K562 (cell line): ENCODE measurements around the gene POLR3E. TPM values are rescaled to one million over a fixed set of nuclear protein-coding genes. Genes with fewer than 3 reads are reported as not detected.

Source experiments
- ATAC-seq: fragments of 200-7000 bp; cut with Tn5 transposase; 3 replicates; pipeline ENCODE4 v1.9.1; 2020; ENCODE audit warnings: moderate library complexity
- BruUV-seq: library from RNA; stranded (reverse); fragments of 400-500 nt; replicated peaks from 2 replicates; lab custom pipeline; 2021; lab: Mats Ljungman, UMichigan
- CTCF ChIA-PET: fragments of 300-600 bp; formaldehyde crosslinking; extraction: SDS; loops from one replicate; lab custom pipeline; 2021; ENCODE audit warnings: low intra/inter-chr PET ratio; lab: Yijun Ruan, JAX
- POLR2A ChIA-PET: fragments of 300-600, 350-650 bp; sonication (Branson Sonifier 250); formaldehyde crosslinking; extraction: SDS; loops from one replicate; lab custom pipeline; 2021; ENCODE audit warnings: antibody characterized with exemption, inconsistent platforms; lab: Yijun Ruan, JAX
- DNase-seq, 4 experiments: peaks; one replicate each; pipeline versions ENCODE4 v3.0.0 to v3.0.0-alpha.2; 2011 to 2018; ENCODE audit warnings: low spot score in 3 of 4, mixed read lengths in 3 of 4; ENCODE audit errors: extremely low read depth in 1 of 4
- FAIRE-seq: peaks from 2 replicates; lab custom pipeline; 2011; peaks lifted over from hg19 to GRCh38; lab: Jason Lieb, UNC
- H2AFZ ChIP-seq: 2 replicates; pipeline ENCODE4 v1.6.0; 2011; ENCODE audit warnings: low read depth, low read length, control low read depth, inconsistent platforms
- H3K27ac ChIP-seq: fragments of 200-600 bp; 3 replicates; pipeline ENCODE4 v1.8.0; 2011; ENCODE audit warnings: low read depth, mild to moderate bottlenecking, control low read depth, inconsistent platforms, low read length, moderate library complexity, mixed read lengths; ENCODE audit errors: extremely low read depth
- H3K27me3 ChIP-seq, 2 experiments: fragments of 300-600 bp in 1 of 2; 2 replicates in 1 of 2; 3 replicates in 1 of 2; pipeline versions ENCODE4 v1.6.0 to v1.8.0; 2011; ENCODE audit warnings: inconsistent platforms in 2 of 2, low read length in 2 of 2, mild to moderate bottlenecking in 1 of 2, mixed read lengths in 1 of 2, moderate library complexity in 1 of 2; ENCODE audit not compliant: control insufficient read depth in 2 of 2, insufficient read depth in 2 of 2
- H3K36me3 ChIP-seq: fragments of 300-600 bp; 3 replicates; pipeline ENCODE4 v1.8.0; 2011; ENCODE audit warnings: mild to moderate bottlenecking, low read length, inconsistent platforms; ENCODE audit not compliant: control insufficient read depth, insufficient read depth
- H3K4me1 ChIP-seq, 2 experiments: fragments of 200-600 bp in 1 of 2; replicated peaks in 1 of 2; 2 replicates in 1 of 2; 3 replicates in 1 of 2; pipeline versions ENCODE4 v1.5.1 to v1.8.0; 2011; ENCODE audit warnings: inconsistent platforms in 2 of 2, low read length in 2 of 2, mild to moderate bottlenecking in 1 of 2, mixed read lengths in 1 of 2, moderate library complexity in 1 of 2; ENCODE audit not compliant: control insufficient read depth in 2 of 2, insufficient read depth in 2 of 2
- H3K4me2 ChIP-seq: 2 replicates; pipeline ENCODE4 v1.6.1; 2011; ENCODE audit warnings: low read length, control low read depth, inconsistent platforms, mixed read lengths; ENCODE audit not compliant: insufficient read depth
- H3K4me3 ChIP-seq: fragments of 200-600 bp; sonication (generic), shearing (Covaris generic); 2 replicates; pipeline ENCODE4 v1.5.1; 2016; ENCODE audit warnings: control low read depth, inconsistent platforms
- H3K79me2 ChIP-seq: fragments of 200-600 bp; 3 replicates; pipeline ENCODE4 v1.8.0; 2011; ENCODE audit warnings: low read length, inconsistent platforms; ENCODE audit not compliant: control insufficient read depth, insufficient read depth
- H3K9ac ChIP-seq, 2 experiments: 2 replicates each; pipeline versions ENCODE4 v1.6.0 to v1.6.1; 2011; ENCODE audit warnings: low read depth in 2 of 2, low read length in 2 of 2, control low read depth in 1 of 2, inconsistent platforms in 1 of 2, mild to moderate bottlenecking in 1 of 2, mixed read lengths in 1 of 2; ENCODE audit not compliant: insufficient read depth in 1 of 2
- H3K9me1 ChIP-seq: one replicate; pipeline ENCODE4 v1.6.0; 2011; ENCODE audit warnings: inconsistent platforms, mild to moderate bottlenecking, low read length, moderate library complexity; ENCODE audit not compliant: control insufficient read depth, insufficient read depth
- H3K9me3 ChIP-seq: replicated peaks from 2 replicates; pipeline ENCODE4 v1.5.1; 2011; ENCODE audit warnings: low read depth, low read length, inconsistent platforms; ENCODE audit not compliant: control insufficient read depth, insufficient read depth
- H4K20me1 ChIP-seq: replicated peaks from 2 replicates; pipeline ENCODE4 v1.6.1; 2011; ENCODE audit warnings: low read length, inconsistent platforms, mixed read lengths; ENCODE audit not compliant: control insufficient read depth, insufficient read depth
- ELF4 ChIP-seq: fragments of 450-650 bp; formaldehyde crosslinking; IDR thresholded peaks from 2 replicates; pipeline ENCODE4 v1.4.0; 2022; ENCODE audit warnings: missing genetic modification characterization
- HNRNPUL1 ChIP-seq: fragments of 200-400 bp; formaldehyde crosslinking; IDR thresholded peaks from 2 replicates; pipeline ENCODE4 v1.6.1; 2017; ENCODE audit warnings: low read length
- L3MBTL2 ChIP-seq: fragments of 450-650 bp; IDR thresholded peaks from 2 replicates; pipeline ENCODE4 v1.6.1; 2016; ENCODE audit warnings: mild to moderate bottlenecking, moderate library complexity
- MYC ChIP-seq, 2 experiments: fragments of 250-450 bp in 1 of 2; sonication (Bioruptor Pico) in 1 of 2; IDR thresholded peaks; 2 replicates each; pipeline versions ENCODE4 v1.5.1 to v1.6.1; 2012 to 2021; ENCODE audit warnings: low read depth in 2 of 2, borderline replicate concordance in 1 of 2, improper control_type of control experiment in 1 of 2, low read length in 1 of 2, mild to moderate bottlenecking in 1 of 2, moderate library complexity in 1 of 2
- POLR2AphosphoS5 ChIP-seq: IDR thresholded peaks from 2 replicates; pipeline ENCODE4 v1.6.1; 2011; ENCODE audit warnings: mild to moderate bottlenecking, low read depth, low read length, moderate library complexity; ENCODE audit not compliant: control insufficient read depth, insufficient read depth
- PRMT5 ChIP-seq: sonication (generic); formaldehyde crosslinking; IDR thresholded peaks from 2 replicates; pipeline ENCODE4 v1.5.0; 2020; ENCODE audit warnings: missing genetic modification reagents
- PTRF ChIP-seq: fragments of 450-650 bp; IDR thresholded peaks from 2 replicates; pipeline ENCODE4 v1.6.1; 2016; ENCODE audit warnings: mild to moderate bottlenecking, missing genetic modification characterization, missing compliant biosample characterization
- SUPT5H ChIP-seq: fragments of 450-650 bp; IDR thresholded peaks from 2 replicates; pipeline ENCODE4 v1.6.1; 2016
- ZNF696 ChIP-seq: fragments of 250-450 bp; sonication (Bioruptor Pico); conservative IDR thresholded peaks from 2 replicates; pipeline ENCODE4 v1.4.0; 2020; ENCODE audit warnings: mild to moderate bottlenecking, moderate library complexity
- ZNF76 ChIP-seq: fragments of 250-450 bp; sonication (Bioruptor Pico); IDR thresholded peaks from 2 replicates; pipeline ENCODE4 v1.4.0; 2020; ENCODE audit warnings: mild to moderate bottlenecking, moderate library complexity, borderline replicate concordance
- WGBS: fragments of 100-300 bp; shearing (Covaris generic); methylation state at CpG from one replicate; pipeline ENCODE4 v1.1.6; 2016; ENCODE audit warnings: low coverage, mixed read lengths; ENCODE audit not compliant: insufficient coverage; ENCODE audit errors: missing lambda C conversion rate; 5-methylcytosine and 5-hydroxymethylcytosine counted together
- in situ Hi-C: fragments of 300-500 bp; cut with MboI; formaldehyde crosslinking; loops from 4 replicates; pipeline ENCODE4 v1.15.0; 2018; ENCODE audit warnings: inconsistent platforms, mixed read lengths
- intact Hi-C: fragments of 100-400 bp; cut with micrococcal nuclease; formaldehyde crosslinking; loops from 2 replicates; pipeline ENCODE4 v1.14.2; 2022
- polyA plus RNA-seq, 8 experiments: library from polyadenylated mRNA; depleted of rRNA in 4 of 8; stranded (reverse) in 5 of 8; unstranded in 3 of 8; fragments of >200 nt; fragmentation: Nextera tagmentation in 2 of 8; fragmentation: Illumina TruSeq in 1 of 8; extraction: Ambion mirVana in 2 of 8; extraction: Trizol in 1 of 8; gene quantifications; 2 replicates each; pipeline versions ENCODE4 v1.2.1 to v1.2.3, GENCODE V29; 2011 to 2014; ENCODE audit warnings: inconsistent platforms in 1 of 8, missing spikeins in 1 of 8
- total RNA-seq, 7 experiments: library from RNA; depleted of rRNA in 6 of 7; stranded (reverse); fragments of >200 nt in 6 of 7; fragmentation: Illumina TruSeq in 2 of 7; extraction: Trizol in 2 of 7; gene quantifications; 2 replicates each; pipeline versions ENCODE4 v1.2.1 to v1.2.3, GENCODE V29; 2011 to 2021; ENCODE audit warnings: low replicate concordance in 1 of 7
- TF ChIP-seq, protein P1 (sequence below): sonication (generic); formaldehyde crosslinking; IDR thresholded peaks from 2 replicates; pipeline ENCODE4 v1.8.0; 2022; ENCODE audit warnings: missing genetic modification reagents, mild to moderate bottlenecking, moderate library complexity, borderline replicate concordance
- TF ChIP-seq, protein P2 (sequence below): fragments of 450-650 bp; formaldehyde crosslinking; IDR thresholded peaks from 2 replicates; pipeline ENCODE4 v1.4.0; 2020; ENCODE audit warnings: mild to moderate bottlenecking, moderate library complexity
- TF ChIP-seq, protein P3 (sequence below), 2 experiments: IDR thresholded peaks; 2 replicates each; pipeline ENCODE4 v1.6.1; 2011; ENCODE audit warnings: borderline replicate concordance in 1 of 2, control low read depth in 1 of 2, low read depth in 1 of 2, low read length in 1 of 2, mild to moderate bottlenecking in 1 of 2, mixed read lengths in 1 of 2, moderate library complexity in 1 of 2; ENCODE audit not compliant: insufficient read depth in 1 of 2, insufficient read length in 1 of 2, poor library complexity in 1 of 2, severe bottlenecking in 1 of 2; ENCODE audit errors: extremely low read depth in 1 of 2
- TF ChIP-seq, protein P4 (sequence below): fragments of 200-800 bp; sonication (Bioruptor generic); IDR thresholded peaks from 2 replicates; pipeline ENCODE4 v1.6.1; 2017; ENCODE audit warnings: missing genetic modification characterization, missing compliant biosample characterization

POLR3E gene
- total and polyA plus RNA-seq, 9 of the 15 experiments (the other 6 are each of a cell fraction or from before 2014, with no cell fraction given) = 17.7 to 151 (median 82.6) TPM

DNA sequence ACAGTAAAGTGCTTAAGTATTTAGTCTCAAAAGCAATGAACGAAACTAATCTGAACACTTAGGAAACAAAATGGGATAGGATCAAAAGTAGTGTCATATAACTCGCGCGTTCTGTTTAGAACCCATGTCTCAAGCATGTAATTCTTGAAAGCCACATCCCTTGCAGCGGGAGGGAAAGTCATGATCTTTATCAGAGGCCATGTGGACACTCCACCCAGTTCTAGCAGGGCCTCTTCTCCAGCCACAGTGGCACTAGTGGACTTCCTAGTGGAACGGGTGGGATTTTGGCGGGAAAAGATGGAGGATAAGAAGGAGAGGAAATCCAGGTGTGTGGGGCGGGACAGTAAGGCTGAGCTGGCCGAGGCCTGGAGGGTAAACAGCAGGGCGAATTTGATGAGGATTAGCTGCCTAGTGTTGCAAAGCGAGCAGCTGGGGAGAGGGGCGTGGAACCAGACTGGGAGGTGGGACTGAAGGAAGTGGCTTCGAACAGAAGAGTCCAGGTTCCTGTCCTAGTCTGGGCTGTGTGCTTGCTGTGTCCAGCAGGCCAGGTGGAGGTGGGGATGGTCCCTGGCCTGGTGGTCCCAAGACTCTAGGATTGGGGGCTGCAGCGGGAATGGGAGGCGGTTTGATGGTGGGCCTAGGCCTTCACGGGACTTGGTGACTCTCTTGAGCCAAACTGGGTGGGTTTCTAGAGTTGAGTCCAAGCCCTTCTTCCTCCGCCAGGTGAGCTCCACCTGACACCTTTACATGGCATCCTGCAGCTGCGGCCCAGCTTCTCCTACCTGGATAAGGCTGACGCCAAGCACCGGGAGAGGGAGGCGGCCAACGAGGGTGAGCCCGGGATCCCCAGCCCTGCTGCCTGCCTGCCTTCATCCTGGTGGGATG, 15.9 kb downstream of the POLR3E start:
- no peak overlapping the region for H2AFZ ChIP-seq
- peaks cover 3 to 17% of the 10 kb centered on the region in 2 experiments; a peak in 3 of 5 replicates for H3K4me1 ChIP-seq
- intact Hi-C loops (no loop called here), in situ Hi-C loops (loop anchor here (10.0 kb wide), 1 partner anchor 1158 kb away; the partner anchor contains the start of genes DNAH3 and LDAF1)
- 82% methylated on average over 21 of the region's 23 CpGs for WGBS
- CTCF ChIA-PET = no interaction called here
- no peaks in the 10 kb centered on the region for H3K27me3 ChIP-seq
- no peak overlapping the region for H3K27ac ChIP-seq
- H3K4me2 ChIP-seq = no peak overlapping the region
- POLR2A ChIA-PET = interaction anchor here (2.8 kb wide), 1 partner anchor 14 kb away, joined by 10 read pairs; no protein-coding TSS in a partner anchor
- FAIRE-seq (peak; percentile 67), DNase-seq (peak in 2 of 4 experiments; percentile 23 to 29), ATAC-seq (peak; percentile 58)
- peaks cover 6% of the 10 kb centered on the region; the same call in 1 of the 2 replicates for H4K20me1 ChIP-seq
- H3K4me3 ChIP-seq = no peak overlapping the region
- no peak overlapping the region; a peak in 1 of 4 replicates for H3K9ac ChIP-seq
- H3K9me3 ChIP-seq = no peaks in the 10 kb centered on the region
- H3K9me1 ChIP-seq = no peaks in the 10 kb centered on the region
- no TSS peak for BruUV-seq
- no peaks in the 10 kb centered on the region for H3K79me2 ChIP-seq
- peaks cover 94% of the 10 kb centered on the region for H3K36me3 ChIP-seq
- TF ChIP-seq PTRF = no peak
- TF ChIP-seq ELF4 = no peak
- TF ChIP-seq, protein P1, sequence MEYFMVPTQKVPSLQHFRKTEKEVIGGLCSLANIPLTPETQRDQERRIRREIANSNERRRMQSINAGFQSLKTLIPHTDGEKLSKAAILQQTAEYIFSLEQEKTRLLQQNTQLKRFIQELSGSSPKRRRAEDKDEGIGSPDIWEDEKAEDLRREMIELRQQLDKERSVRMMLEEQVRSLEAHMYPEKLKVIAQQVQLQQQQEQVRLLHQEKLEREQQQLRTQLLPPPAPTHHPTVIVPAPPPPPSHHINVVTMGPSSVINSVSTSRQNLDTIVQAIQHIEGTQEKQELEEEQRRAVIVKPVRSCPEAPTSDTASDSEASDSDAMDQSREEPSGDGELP (CRISPR knock-in tag) = peak; percentile 48; the same call in 1 of the 2 replicates
- TF ChIP-seq, protein P2, sequence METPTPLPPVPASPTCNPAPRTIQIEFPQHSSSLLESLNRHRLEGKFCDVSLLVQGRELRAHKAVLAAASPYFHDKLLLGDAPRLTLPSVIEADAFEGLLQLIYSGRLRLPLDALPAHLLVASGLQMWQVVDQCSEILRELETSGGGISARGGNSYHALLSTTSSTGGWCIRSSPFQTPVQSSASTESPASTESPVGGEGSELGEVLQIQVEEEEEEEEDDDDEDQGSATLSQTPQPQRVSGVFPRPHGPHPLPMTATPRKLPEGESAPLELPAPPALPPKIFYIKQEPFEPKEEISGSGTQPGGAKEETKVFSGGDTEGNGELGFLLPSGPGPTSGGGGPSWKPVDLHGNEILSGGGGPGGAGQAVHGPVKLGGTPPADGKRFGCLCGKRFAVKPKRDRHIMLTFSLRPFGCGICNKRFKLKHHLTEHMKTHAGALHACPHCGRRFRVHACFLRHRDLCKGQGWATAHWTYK (CRISPR knock-in tag) = peak; percentile 92
- TF ChIP-seq MYC (IDR thresholded peaks at IDR 0.05; ENCODE audit: low read depth, low read length) = peak; percentile 44; the same call in 1 of the 2 replicates
- no peak for TF ChIP-seq MYC (CRISPR knock-in tag; IDR thresholded peaks at IDR 0.05; ENCODE audit: borderline replicate concordance, low read depth)
- TF ChIP-seq, protein P3, sequence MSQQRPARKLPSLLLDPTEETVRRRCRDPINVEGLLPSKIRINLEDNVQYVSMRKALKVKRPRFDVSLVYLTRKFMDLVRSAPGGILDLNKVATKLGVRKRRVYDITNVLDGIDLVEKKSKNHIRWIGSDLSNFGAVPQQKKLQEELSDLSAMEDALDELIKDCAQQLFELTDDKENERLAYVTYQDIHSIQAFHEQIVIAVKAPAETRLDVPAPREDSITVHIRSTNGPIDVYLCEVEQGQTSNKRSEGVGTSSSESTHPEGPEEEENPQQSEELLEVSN (IDR thresholded peaks at IDR 0.05; ENCODE audit: borderline replicate concordance in 1 of 2, extremely low read depth in 1 of 2, insufficient read depth in 1 of 2, insufficient read length in 1 of 2, low read depth in 1 of 2, low read length in 1 of 2, poor library complexity in 1 of 2, severe bottlenecking in 1 of 2) = peak in 1 of 2 experiments; percentile 17
- TF ChIP-seq PRMT5 (CRISPR knock-in tag) = 0 out of 2 replicates have a peak, but pooled peaks have one; percentile 22
- TF ChIP-seq, protein P4, sequence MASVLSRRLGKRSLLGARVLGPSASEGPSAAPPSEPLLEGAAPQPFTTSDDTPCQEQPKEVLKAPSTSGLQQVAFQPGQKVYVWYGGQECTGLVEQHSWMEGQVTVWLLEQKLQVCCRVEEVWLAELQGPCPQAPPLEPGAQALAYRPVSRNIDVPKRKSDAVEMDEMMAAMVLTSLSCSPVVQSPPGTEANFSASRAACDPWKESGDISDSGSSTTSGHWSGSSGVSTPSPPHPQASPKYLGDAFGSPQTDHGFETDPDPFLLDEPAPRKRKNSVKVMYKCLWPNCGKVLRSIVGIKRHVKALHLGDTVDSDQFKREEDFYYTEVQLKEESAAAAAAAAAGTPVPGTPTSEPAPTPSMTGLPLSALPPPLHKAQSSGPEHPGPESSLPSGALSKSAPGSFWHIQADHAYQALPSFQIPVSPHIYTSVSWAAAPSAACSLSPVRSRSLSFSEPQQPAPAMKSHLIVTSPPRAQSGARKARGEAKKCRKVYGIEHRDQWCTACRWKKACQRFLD = no peak
- TF ChIP-seq HNRNPUL1 = no peak
- peak; percentile 41; the same call in 1 of the 2 replicates for TF ChIP-seq L3MBTL2
- TF ChIP-seq ZNF76 = no peak
- peak; percentile 21; the same call in 1 of the 2 replicates for TF ChIP-seq POLR2AphosphoS5
- peak; percentile 49 for TF ChIP-seq SUPT5H
- no peak for TF ChIP-seq ZNF696 (CRISPR knock-in tag)
